GM13976 (cell line): ENCODE data around the gene GFOD2.

Experiments used
- DNase-seq: peaks from one replicate; pipeline ENCODE4 v3.0.0; 2012; ENCODE audit warnings: low spot score
- CTCF ChIP-seq: IDR thresholded peaks from 2 replicates; pipeline ENCODE4 v1.5.1; 2012; ENCODE audit warnings: borderline replicate concordance, mild to moderate bottlenecking; ENCODE audit not compliant: insufficient read depth; ENCODE audit errors: extremely low read depth, missing control alignments, control extremely low read depth
- in situ Hi-C: fragments of 300-500 bp; cut with MboI; formaldehyde crosslinking; loops from one replicate; pipeline ENCODE4 v1.12.0; 2022; ENCODE audit warnings: low sequenced_read_pairs, mixed read lengths, inconsistent platforms; ENCODE audit not compliant: unreplicated experiment

The GFOD2 gene

GRCh38 chr16:67718668-67719047 is 458 bp downstream of the GFOD2 start:
- peak; percentile 50 for DNase-seq
- in situ Hi-C loops: no loop called here
- TF ChIP-seq CTCF: no peak

GRCh38 chr16:67716097-67716496 is 3.0 kb downstream of the GFOD2 start:
- no peak for TF ChIP-seq CTCF
- in situ Hi-C loops: no loop called here
- DNase-seq: no peak

- DNase-seq: no peak
- TF ChIP-seq CTCF: no peak
- in situ Hi-C loops: no loop called here
Observed at GRCh38 chr16:67714522-67714921, 4.6 kb downstream of the GFOD2 start.

GRCh38 chr16:67713647-67714273 is 5.4 kb downstream of the GFOD2 start:
- TF ChIP-seq CTCF: no peak
- DNase-seq: no peak
- in situ Hi-C loops: no loop called here

GRCh38 chr16:67710607-67711006 is 8.5 kb downstream of the GFOD2 start:
- TF ChIP-seq CTCF: no peak
- DNase-seq: no peak
- in situ Hi-C loops: no loop called here

- in situ Hi-C loops: no loop called here
- DNase-seq: no peak
- TF ChIP-seq CTCF: no peak
Observed at GRCh38 chr16:67709050-67709449, 10.1 kb downstream of the GFOD2 start.

- no peak for DNase-seq
- in situ Hi-C loops: no loop called here
- TF ChIP-seq CTCF: no peak
Observed at GRCh38 chr16:67708368-67708771, 10.7 kb downstream of the GFOD2 start.
